Endothelial cell of umbilical vein (primary cell): ENCODE results near the gene TFDP2. TPM values are rescaled to one million over a fixed set of nuclear protein-coding genes. Genes with fewer than 3 reads are reported as not detected.

ENCODE experiments used
- BruUV-seq: library from RNA; stranded (reverse); fragments of 400-500 nt; replicated peaks from 2 replicates; lab custom pipeline; 2021; lab: Mats Ljungman, UMichigan
- CTCF ChIA-PET: fragments of 300-600, 350-600 bp; sonication (Branson Sonifier 250); formaldehyde crosslinking; loops from one replicate; lab custom pipeline; 2021; ENCODE audit warnings: antibody characterized with exemption, inconsistent platforms; lab: Charles Lee
- POLR2A ChIA-PET: fragments of 300-600, 350-600 bp; sonication (Branson Sonifier 250); formaldehyde crosslinking; loops from one replicate; lab custom pipeline; 2021; ENCODE audit warnings: antibody characterized with exemption, inconsistent platforms; lab: Charles Lee
- DNase-seq: peaks from one replicate; pipeline ENCODE4 v3.0.0-alpha.2; 2011; ENCODE audit warnings: low read depth, low spot score
- FAIRE-seq: peaks from 2 replicates; lab custom pipeline; 2011; peaks lifted over from hg19 to GRCh38; lab: Jason Lieb, UNC
- H2AFZ ChIP-seq: 2 replicates; pipeline ENCODE4 v1.6.0; 2012; ENCODE audit warnings: low read depth, low read length, control low read depth, inconsistent platforms
- H3K27ac ChIP-seq: 2 replicates; pipeline ENCODE4 v1.5.1; 2011; ENCODE audit warnings: low read depth, mild to moderate bottlenecking, control low read depth, low read length, moderate library complexity; ENCODE audit not compliant: insufficient read depth
- H3K27me3 ChIP-seq, 2 experiments: 2 replicates each; pipeline versions ENCODE4 v1.6.0 to v1.6.1; 2011; ENCODE audit warnings: low read length in 2 of 2, mixed read lengths in 1 of 2; ENCODE audit not compliant: control insufficient read depth in 2 of 2, insufficient read depth in 2 of 2
- H3K36me3 ChIP-seq, 2 experiments: 2 replicates in 1 of 2; 3 replicates in 1 of 2; pipeline ENCODE4 v1.5.1; 2011; ENCODE audit warnings: low read length in 2 of 2, mild to moderate bottlenecking in 1 of 2, moderate library complexity in 1 of 2; ENCODE audit not compliant: control insufficient read depth in 2 of 2, insufficient read depth in 2 of 2; ENCODE audit errors: extremely low read depth in 1 of 2
- H3K4me1 ChIP-seq: 3 replicates; pipeline ENCODE4 v1.5.1; 2011; ENCODE audit warnings: mild to moderate bottlenecking, low read length; ENCODE audit not compliant: control insufficient read depth, insufficient read depth; ENCODE audit errors: extremely low read depth
- H3K4me2 ChIP-seq: 2 replicates; pipeline ENCODE4 v1.6.1; 2011; ENCODE audit warnings: low read length, control low read depth, mixed read lengths; ENCODE audit not compliant: insufficient read depth
- H3K4me3 ChIP-seq, 3 experiments: fragments of 200-600 bp in 1 of 3; sonication (generic), shearing (Covaris generic) in 1 of 3; replicated peaks in 1 of 3; 2 replicates each; pipeline ENCODE4 v1.5.1; 2011 to 2016; ENCODE audit warnings: control low read depth in 3 of 3, low read length in 3 of 3, mild to moderate bottlenecking in 2 of 3, inconsistent platforms in 1 of 3, low read depth in 1 of 3, moderate library complexity in 1 of 3; ENCODE audit not compliant: insufficient read depth in 1 of 3
- H3K79me2 ChIP-seq: 2 replicates; pipeline ENCODE4 v1.6.0; 2012; ENCODE audit warnings: low read length, inconsistent platforms; ENCODE audit not compliant: control insufficient read depth, insufficient read depth
- H3K9ac ChIP-seq: replicated peaks from 2 replicates; pipeline ENCODE3; 2011; ENCODE audit warnings: low read length, control low read depth; ENCODE audit not compliant: insufficient read depth; ENCODE audit errors: extremely low read depth
- H3K9me1 ChIP-seq: replicated peaks from 3 replicates; pipeline ENCODE4 v1.6.0; 2011; ENCODE audit warnings: mild to moderate bottlenecking, low read length; ENCODE audit not compliant: control insufficient read depth, insufficient read depth; ENCODE audit errors: extremely low read depth
- H3K9me3 ChIP-seq: replicated peaks from 2 replicates; pipeline ENCODE4 v1.5.1; 2012; ENCODE audit warnings: low read length, inconsistent platforms; ENCODE audit not compliant: control insufficient read depth, insufficient read depth
- H4K20me1 ChIP-seq: replicated peaks from 2 replicates; pipeline ENCODE3; 2011; ENCODE audit warnings: mild to moderate bottlenecking, low read length; ENCODE audit not compliant: control insufficient read depth, insufficient read depth; ENCODE audit errors: extremely low read depth
- CTCF ChIP-seq, 2 donors: IDR thresholded peaks; 1 replicate in 1 of 2; 2 replicates in 1 of 2; pipeline ENCODE4 v1.5.1; 2011; ENCODE audit warnings: low read length in 2 of 2, mild to moderate bottlenecking in 2 of 2, moderate library complexity in 2 of 2, control low read depth in 1 of 2, inconsistent platforms in 1 of 2, low read depth in 1 of 2; ENCODE audit not compliant: insufficient read depth in 1 of 2; ENCODE audit errors: extremely low read depth in 1 of 2
- EZH2 ChIP-seq: IDR thresholded peaks from 2 replicates; pipeline ENCODE4 v1.6.1; 2012; ENCODE audit warnings: borderline replicate concordance, low read depth, mild to moderate bottlenecking, moderate library complexity, low read length, inconsistent platforms; ENCODE audit not compliant: severe bottlenecking
- FOS ChIP-seq: IDR thresholded peaks from 2 replicates; pipeline ENCODE4 v1.6.1; 2011; ENCODE audit warnings: mild to moderate bottlenecking, low read length, moderate library complexity, borderline replicate concordance; ENCODE audit not compliant: insufficient read depth
- GATA2 ChIP-seq: IDR thresholded peaks from 2 replicates; pipeline ENCODE4 v1.7.0; 2011; ENCODE audit warnings: low read depth, mild to moderate bottlenecking, moderate library complexity, mixed read lengths, low read length; ENCODE audit not compliant: insufficient read length, insufficient read depth
- JUN ChIP-seq: IDR thresholded peaks from 2 replicates; pipeline ENCODE4 v1.6.1; 2011; ENCODE audit warnings: borderline replicate concordance, low read depth; ENCODE audit not compliant: insufficient read length, insufficient read depth
- MAX ChIP-seq: IDR thresholded peaks from 2 replicates; pipeline ENCODE4 v1.6.1; 2011; ENCODE audit not compliant: insufficient read depth, insufficient read length
- MYC ChIP-seq: IDR thresholded peaks from one replicate; pipeline ENCODE4 v1.6.1; 2011; ENCODE audit warnings: mild to moderate bottlenecking, low read depth, low read length
- POLR2A ChIP-seq: IDR thresholded peaks from 2 replicates; pipeline ENCODE4 v1.6.1; 2012; ENCODE audit warnings: low read depth, mild to moderate bottlenecking, control low read depth, low read length
- POLR2AphosphoS5 ChIP-seq: IDR thresholded peaks from 2 replicates; pipeline ENCODE4 v1.6.1; 2012; ENCODE audit warnings: low read depth, mild to moderate bottlenecking, control low read depth, low read length, moderate library complexity; ENCODE audit not compliant: insufficient read depth
- dilution Hi-C: fragments of 300-500 bp; cut with MboI; formaldehyde crosslinking; loops from one replicate; pipeline ENCODE4 v1.15.0; 2019; ENCODE audit warnings: low sequenced_read_pairs; ENCODE audit not compliant: extremely low pct_ligation_motif_present
- intact Hi-C: fragments of 100-400 bp; cut with micrococcal nuclease; formaldehyde crosslinking; loops from one replicate; pipeline ENCODE4 v1.10.0; 2022
- polyA plus RNA-seq, 4 experiments: library from polyadenylated mRNA; depleted of rRNA in 3 of 4; stranded (reverse) in 3 of 4; unstranded in 1 of 4; fragments of >200 nt; gene quantifications; 2 replicates each; pipeline versions ENCODE4 v1.2.1 to v1.2.3, GENCODE V29; 2011 to 2012; ENCODE audit warnings: missing spikeins in 1 of 4
- total RNA-seq: library from RNA; stranded (reverse); gene quantifications from 2 replicates; pipeline ENCODE4 v1.2.3, GENCODE V29; 2021

Gene TFDP2
- total and polyA plus RNA-seq, 2 donors (not counting 3 experiments of a cell fraction or from before 2014, with no cell fraction given) = 8.5 to 21.5 TPM

- intact Hi-C loops (no loop called here), dilution Hi-C loops (no loop called here)
- ChIA-PET POLR2A (no interaction called here), CTCF (no interaction called here)
- no TSS peak for BruUV-seq
- Histone ChIP-seq H3K27me3 (no peaks in the 10 kb centered on the region), H3K9me3 (no peaks in the 10 kb centered on the region), H3K9ac (no peak overlapping the region), H3K36me3 (no peaks in the 10 kb centered on the region), H2AFZ (no peak overlapping the region), H3K79me2 (no peaks in the 10 kb centered on the region), H3K4me3 (no peak overlapping the region), H3K27ac (no peak overlapping the region), H3K9me1 (no peaks in the 10 kb centered on the region), H3K4me2 (no peak overlapping the region), H4K20me1 (no peaks in the 10 kb centered on the region), H3K4me1 (peaks cover 7% of the 10 kb centered on the region)
- DNase-seq (no peak), FAIRE-seq (no peak)
- TF ChIP-seq FOS (no peak), CTCF (IDR thresholded peaks at IDR 0.05; ENCODE audit: extremely low read depth in 1 of 2, insufficient read depth in 1 of 2, low read depth in 1 of 2, low read length in 2 of 2) (no peak), EZH2 (no peak), GATA2 (no peak), POLR2A (no peak), MAX (no peak), MYC (no peak), JUN (no peak), POLR2AphosphoS5 (no peak)
These were observed 117.8 kb downstream of the TFDP2 start for GRCh38 chr3:142031575-142031974.
